IMR-90 (cell line): ENCODE measurements around the gene RBBP8. TPM values are rescaled to one million over a fixed set of nuclear protein-coding genes. Genes with fewer than 3 reads are reported as not detected.

Experiments used
- ATAC-seq: fragments of 200-7000 bp; cut with Tn5 transposase; 2 replicates; pipeline ENCODE4 v1.9.1; 2020; ENCODE audit warnings: low read depth, mild to moderate bottlenecking, moderate library complexity
- BruUV-seq: library from RNA; stranded (reverse); fragments of 400-500 nt; replicated peaks from 2 replicates; lab custom pipeline; 2021; lab: Mats Ljungman, UMichigan
- CTCF ChIA-PET: fragments of 300-600 bp; formaldehyde crosslinking; extraction: SDS; loops from one replicate; lab custom pipeline; 2021; ENCODE audit warnings: antibody characterized with exemption; lab: Yijun Ruan, JAX
- POLR2A ChIA-PET: fragments of 300-600 bp; sonication (Branson Sonifier 250); formaldehyde crosslinking; loops from one replicate; lab custom pipeline; 2022; ENCODE audit warnings: antibody characterized with exemption; ENCODE audit not compliant: unreplicated experiment; lab: Charles Lee
- DNase-seq: peaks from one replicate; pipeline ENCODE4 v3.0.0; 2013
- H2AFZ ChIP-seq: replicated peaks from 2 replicates; pipeline ENCODE3; 2013; ENCODE audit warnings: low read length, mild to moderate bottlenecking; ENCODE audit not compliant: poor library complexity
- H2AK5ac ChIP-seq: 2 replicates; pipeline ENCODE4 v1.6.1; 2013; ENCODE audit warnings: low read depth, low read length, inconsistent platforms
- H2AK9ac ChIP-seq: replicated peaks from 2 replicates; pipeline ENCODE3; 2013; ENCODE audit warnings: mild to moderate bottlenecking, low read depth, low read length, moderate library complexity; ENCODE audit not compliant: poor library complexity
- H2BK120ac ChIP-seq: 2 replicates; pipeline ENCODE4 v1.6.1; 2013; ENCODE audit warnings: low read depth, low read length, inconsistent platforms
- H2BK15ac ChIP-seq: 3 replicates; pipeline ENCODE4 v1.6.1; 2013; ENCODE audit warnings: low read depth, low read length, inconsistent platforms
- H2BK20ac ChIP-seq: 2 replicates; pipeline ENCODE4 v1.6.1; 2013; ENCODE audit warnings: low read depth, mild to moderate bottlenecking, inconsistent platforms, low read length, moderate library complexity
- H2BK5ac ChIP-seq: 2 replicates; pipeline ENCODE4 v1.6.1; 2013; ENCODE audit warnings: mild to moderate bottlenecking, low read depth, low read length, inconsistent platforms; ENCODE audit not compliant: poor library complexity, severe bottlenecking
- H3K14ac ChIP-seq: replicated peaks from 2 replicates; pipeline ENCODE4 v1.6.1; 2013; ENCODE audit warnings: low read depth, low read length, inconsistent platforms
- H3K18ac ChIP-seq: 2 replicates; pipeline ENCODE4 v1.6.1; 2013; ENCODE audit warnings: low read depth, low read length, control low read depth
- H3K23ac ChIP-seq: 2 replicates; pipeline ENCODE4 v1.6.1; 2013; ENCODE audit warnings: low read depth, low read length, inconsistent platforms
- H3K27ac ChIP-seq: 2 replicates; pipeline ENCODE4 v1.5.1; 2013; ENCODE audit warnings: mild to moderate bottlenecking, control low read depth, low read length; ENCODE audit not compliant: insufficient read depth
- H3K27me3 ChIP-seq: 2 replicates; pipeline ENCODE4 v1.6.1; 2013; ENCODE audit warnings: low read length; ENCODE audit not compliant: control insufficient read depth, insufficient read depth
- H3K36me3 ChIP-seq: 2 replicates; pipeline ENCODE4 v1.6.1; 2013; ENCODE audit warnings: low read length, mixed read lengths; ENCODE audit not compliant: control insufficient read depth, insufficient read depth
- H3K4ac ChIP-seq: 2 replicates; pipeline ENCODE4 v1.6.1; 2013; ENCODE audit warnings: low read depth, low read length, inconsistent platforms
- H3K4me1 ChIP-seq: 2 replicates; pipeline ENCODE4 v1.6.1; 2013; ENCODE audit warnings: low read length, mixed read lengths; ENCODE audit not compliant: control insufficient read depth, insufficient read depth
- H3K4me2 ChIP-seq: 2 replicates; pipeline ENCODE4 v1.6.1; 2013; ENCODE audit warnings: low read depth, mild to moderate bottlenecking, control low read depth, low read length, moderate library complexity
- H3K4me3 ChIP-seq: 2 replicates; pipeline ENCODE4 v1.5.1; 2013; ENCODE audit warnings: low read depth, mild to moderate bottlenecking, control low read depth, low read length, moderate library complexity; ENCODE audit not compliant: insufficient read depth
- H3K56ac ChIP-seq: 2 replicates; pipeline ENCODE4 v1.6.1; 2013; ENCODE audit warnings: low read length, inconsistent platforms; ENCODE audit not compliant: insufficient read depth; ENCODE audit errors: extremely low read depth
- H3K79me1 ChIP-seq, 2 experiments: 2 replicates each; pipeline ENCODE4 v1.6.1; 2013; ENCODE audit warnings: low read length in 2 of 2, inconsistent platforms in 1 of 2, low read depth in 1 of 2
- H3K9ac ChIP-seq: 2 replicates; pipeline ENCODE4 v1.6.1; 2013; ENCODE audit warnings: low read depth, low read length, control low read depth
- H3K9me1 ChIP-seq: 2 replicates; pipeline ENCODE4 v1.6.1; 2013; ENCODE audit warnings: low read length, inconsistent platforms; ENCODE audit not compliant: insufficient read depth
- H3K9me3 ChIP-seq: 2 replicates; pipeline ENCODE4 v1.6.1; 2013; ENCODE audit warnings: low read length; ENCODE audit not compliant: control insufficient read depth, insufficient read depth
- H4K20me1 ChIP-seq: 2 replicates; pipeline ENCODE4 v1.6.1; 2013; ENCODE audit warnings: low read length, inconsistent platforms; ENCODE audit not compliant: insufficient read depth
- H4K5ac ChIP-seq: 2 replicates; pipeline ENCODE4 v1.6.1; 2013; ENCODE audit warnings: mild to moderate bottlenecking, low read depth, low read length, control low read depth
- H4K8ac ChIP-seq, 2 experiments: 2 replicates each; pipeline ENCODE4 v1.6.1; 2013; ENCODE audit warnings: low read depth in 2 of 2, low read length in 2 of 2, control low read depth in 1 of 2, inconsistent platforms in 1 of 2
- H4K91ac ChIP-seq: 2 replicates; pipeline ENCODE4 v1.6.1; 2013; ENCODE audit warnings: low read depth, low read length, inconsistent platforms; ENCODE audit not compliant: insufficient read depth
- CEBPB ChIP-seq: IDR thresholded peaks from 2 replicates; pipeline ENCODE4 v1.6.1; 2012; ENCODE audit warnings: low read depth, low read length, improper control_type of control experiment
- CTCF ChIP-seq: conservative IDR thresholded peaks from 2 replicates; pipeline ENCODE4 v1.5.1; 2012; ENCODE audit warnings: mild to moderate bottlenecking, low read depth, low read length, improper control_type of control experiment
- MAZ ChIP-seq: IDR thresholded peaks from 2 replicates; pipeline ENCODE4 v1.6.1; 2012; ENCODE audit warnings: low read depth, mild to moderate bottlenecking, low read length, improper control_type of control experiment, moderate library complexity, borderline replicate concordance
- NFE2L2 ChIP-seq: fragments of 150-350 bp; IDR thresholded peaks from 2 replicates; pipeline ENCODE4 v1.6.1; 2016; ENCODE audit warnings: low read depth, mild to moderate bottlenecking, low read length
- RAD21 ChIP-seq: IDR thresholded peaks from 2 replicates; pipeline ENCODE4 v1.6.1; 2012; ENCODE audit warnings: low read length, improper control_type of control experiment
- RFX5 ChIP-seq: IDR thresholded peaks from 2 replicates; pipeline ENCODE4 v1.8.0; 2012; ENCODE audit warnings: low read depth, mild to moderate bottlenecking, low read length, moderate library complexity
- SMC3 ChIP-seq: fragments of 150-350 bp; IDR thresholded peaks from 2 replicates; pipeline ENCODE4 v1.6.1; 2016; ENCODE audit warnings: low read depth, mild to moderate bottlenecking, antibody characterized with exemption, low read length, moderate library complexity
- WGBS, 2 experiments: methylation state at CpG; one replicate each; pipeline versions ENCODE4 v1.1.5 to v1.1.7; 2013; ENCODE audit warnings: missing lambda C conversion rate in 2 of 2; ENCODE audit not compliant: insufficient read length in 1 of 2; ENCODE audit errors: extremely low coverage in 2 of 2; 5-methylcytosine and 5-hydroxymethylcytosine counted together
- dilution Hi-C: fragments of 300-500 bp; cut with HindIII; formaldehyde crosslinking; loops from one replicate; pipeline ENCODE4 v1.14.3; 2018; ENCODE audit warnings: low sequenced_read_pairs; ENCODE audit not compliant: unreplicated experiment
- in situ Hi-C: fragments of 300-500 bp; cut with MboI; formaldehyde crosslinking; loops from 3 replicates; pipeline ENCODE4 v1.14.3; 2019; ENCODE audit warnings: low sequenced_read_pairs, inconsistent platforms, mixed read lengths
- intact Hi-C: fragments of 100-400 bp; cut with micrococcal nuclease; formaldehyde crosslinking; loops from 2 replicates; pipeline ENCODE4 v1.10.0; 2022
- polyA plus RNA-seq, 3 experiments: library from polyadenylated mRNA; depleted of rRNA; stranded (reverse); fragments of >200 nt; gene quantifications; 2 replicates each; pipeline ENCODE4 v1.2.3, GENCODE V29; 2012; ENCODE audit warnings: low replicate concordance in 1 of 3
- total RNA-seq: library from RNA; depleted of rRNA; stranded (reverse); fragments of >200 nt; gene quantifications from 2 replicates; pipeline ENCODE4 v1.2.3, GENCODE V29; 2012

RBBP8 gene
- total and polyA plus RNA-seq, 2 of the 4 experiments (the other 2 are of a cell fraction) = 12.0 to 21.1 TPM

GRCh38 chr18:23065234-23065806 lies 132.2 kb downstream of the RBBP8 start:
- intact Hi-C loops (no loop called here), in situ Hi-C loops (no loop called here), dilution Hi-C loops (no loop called here)
- no peak overlapping the region for H3K4me3 ChIP-seq
- no peak overlapping the region for H2AK5ac ChIP-seq
- H3K56ac ChIP-seq = no peak overlapping the region
- ChIA-PET POLR2A (no interaction called here), CTCF (no interaction called here)
- DNase-seq = no peak
- H3K23ac ChIP-seq = no peak overlapping the region
- H2BK15ac ChIP-seq = no peak overlapping the region; the same call in 2 of the 3 replicates
- H3K18ac ChIP-seq = no peak overlapping the region
- no peak overlapping the region for H4K5ac ChIP-seq
- 100% methylated on average over 1 of the region's 4 CpGs; no CpG with 5 or more reads in 1 of the 2 experiments for WGBS, 2 experiments
- H3K79me1 ChIP-seq = no peaks in the 10 kb centered on the region
- no peak overlapping the region for H2BK20ac ChIP-seq
- no peak overlapping the region for H2BK5ac ChIP-seq
- BruUV-seq = no TSS peak
- peaks cover 2% of the 10 kb centered on the region; the same call in 1 of the 2 replicates for H3K4me1 ChIP-seq
- H3K27ac ChIP-seq = no peak overlapping the region
- no peak overlapping the region for H3K4me2 ChIP-seq
- peaks cover 3% of the 10 kb centered on the region for H3K9me3 ChIP-seq
- no peak overlapping the region for H3K4ac ChIP-seq
- no peak overlapping the region for H3K14ac ChIP-seq
- no peaks in the 10 kb centered on the region for H3K36me3 ChIP-seq
- no peaks in the 10 kb centered on the region for H4K20me1 ChIP-seq
- no peak overlapping the region for H2AK9ac ChIP-seq
- H4K8ac ChIP-seq = no peak overlapping the region
- no peak overlapping the region for H2BK120ac ChIP-seq
- no peak overlapping the region for H4K91ac ChIP-seq
- H3K9ac ChIP-seq = no peak overlapping the region
- no peak overlapping the region for H2AFZ ChIP-seq
- no peaks in the 10 kb centered on the region for H3K27me3 ChIP-seq
- no peak for ATAC-seq
- TF ChIP-seq MAZ (no peak), SMC3 (no peak), CEBPB (no peak), RFX5 (no peak), CTCF (no peak), RAD21 (no peak), NFE2L2 (0 out of 2 replicates have a peak, but pooled peaks have one; percentile 5)
- no peaks in the 10 kb centered on the region for H3K9me1 ChIP-seq
